WI38 (cell line): ENCODE data around the gene LRP1B.

Experiments
- H3K4me3 ChIP-seq: 2 replicates; pipeline ENCODE4 v1.5.1; 2011; ENCODE audit warnings: low read depth, mild to moderate bottlenecking, control low read depth, low read length
- CTCF ChIP-seq: IDR thresholded peaks from 2 replicates; pipeline ENCODE4 v1.5.1; 2012; ENCODE audit warnings: low read depth, mild to moderate bottlenecking, control low read depth, low read length

LRP1B gene

GRCh38 chr2:140683658-140684057 lies 1447.2 kb downstream of the LRP1B start:
- no peak overlapping the region for H3K4me3 ChIP-seq
- TF ChIP-seq CTCF, result no peak

GRCh38 chr2:140680862-140681261 lies 1450.0 kb downstream of the LRP1B start:
- H3K4me3 ChIP-seq, result no peak overlapping the region
- no peak for TF ChIP-seq CTCF

- TF ChIP-seq CTCF, result no peak
- no peak overlapping the region for H3K4me3 ChIP-seq
Observed at GRCh38 chr2:140679752-140680151, 1451.1 kb downstream of the LRP1B start.

- no peak overlapping the region for H3K4me3 ChIP-seq
- no peak for TF ChIP-seq CTCF
Observed at GRCh38 chr2:140669911-140670310, 1460.9 kb downstream of the LRP1B start.

GRCh38 chr2:140667203-140667602 lies 1463.6 kb downstream of the LRP1B start:
- TF ChIP-seq CTCF, result no peak
- H3K4me3 ChIP-seq, result no peak overlapping the region

- no peak for TF ChIP-seq CTCF
- H3K4me3 ChIP-seq, result no peak overlapping the region
Observed at GRCh38 chr2:140662504-140662903, 1468.3 kb downstream of the LRP1B start.

GRCh38 chr2:140658760-140659692 lies 1471.8 kb downstream of the LRP1B start:
- TF ChIP-seq CTCF, result no peak
- no peak overlapping the region for H3K4me3 ChIP-seq
